ENCODE data around the gene SUCLG2.

GRCh38 chr3:67381667-67382272 is 272.6 kb downstream of the SUCLG2 start:
- TF ChIP-seq RCOR1 (IDR thresholded peaks at IDR 0.05; ENCODE audit: insufficient replicate concordance, low read length) (no peak), SMC3 (IDR thresholded peaks at IDR 0.05; ENCODE audit: low read depth, low read length) (peak; percentile 75), POLR2A (IDR thresholded peaks at IDR 0.05; ENCODE audit: low read depth, low read length) (no peak), RAD21 (IDR thresholded peaks at IDR 0.05; ENCODE audit: low read length) (peak; percentile 75), RFX5 (IDR thresholded peaks at IDR 0.05; ENCODE audit: low read depth, low read length) (no peak), MAZ (IDR thresholded peaks at IDR 0.05; ENCODE audit: borderline replicate concordance, low read depth, low read length) (no peak), CEBPB (IDR thresholded peaks at IDR 0.05; ENCODE audit: low read depth, low read length) (no peak), NFE2L2 (IDR thresholded peaks at IDR 0.05; ENCODE audit: low read depth, low read length) (no peak), CHD1 (IDR thresholded peaks at IDR 0.05; ENCODE audit: low read depth, low read length) (no peak)
- TF ChIP-seq, protein P1, sequence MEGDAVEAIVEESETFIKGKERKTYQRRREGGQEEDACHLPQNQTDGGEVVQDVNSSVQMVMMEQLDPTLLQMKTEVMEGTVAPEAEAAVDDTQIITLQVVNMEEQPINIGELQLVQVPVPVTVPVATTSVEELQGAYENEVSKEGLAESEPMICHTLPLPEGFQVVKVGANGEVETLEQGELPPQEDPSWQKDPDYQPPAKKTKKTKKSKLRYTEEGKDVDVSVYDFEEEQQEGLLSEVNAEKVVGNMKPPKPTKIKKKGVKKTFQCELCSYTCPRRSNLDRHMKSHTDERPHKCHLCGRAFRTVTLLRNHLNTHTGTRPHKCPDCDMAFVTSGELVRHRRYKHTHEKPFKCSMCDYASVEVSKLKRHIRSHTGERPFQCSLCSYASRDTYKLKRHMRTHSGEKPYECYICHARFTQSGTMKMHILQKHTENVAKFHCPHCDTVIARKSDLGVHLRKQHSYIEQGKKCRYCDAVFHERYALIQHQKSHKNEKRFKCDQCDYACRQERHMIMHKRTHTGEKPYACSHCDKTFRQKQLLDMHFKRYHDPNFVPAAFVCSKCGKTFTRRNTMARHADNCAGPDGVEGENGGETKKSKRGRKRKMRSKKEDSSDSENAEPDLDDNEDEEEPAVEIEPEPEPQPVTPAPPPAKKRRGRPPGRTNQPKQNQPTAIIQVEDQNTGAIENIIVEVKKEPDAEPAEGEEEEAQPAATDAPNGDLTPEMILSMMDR (conservative IDR thresholded peaks at IDR 0.05; ENCODE audit: low read depth, low read length), result peak; percentile 76
- TF ChIP-seq, protein P2, sequence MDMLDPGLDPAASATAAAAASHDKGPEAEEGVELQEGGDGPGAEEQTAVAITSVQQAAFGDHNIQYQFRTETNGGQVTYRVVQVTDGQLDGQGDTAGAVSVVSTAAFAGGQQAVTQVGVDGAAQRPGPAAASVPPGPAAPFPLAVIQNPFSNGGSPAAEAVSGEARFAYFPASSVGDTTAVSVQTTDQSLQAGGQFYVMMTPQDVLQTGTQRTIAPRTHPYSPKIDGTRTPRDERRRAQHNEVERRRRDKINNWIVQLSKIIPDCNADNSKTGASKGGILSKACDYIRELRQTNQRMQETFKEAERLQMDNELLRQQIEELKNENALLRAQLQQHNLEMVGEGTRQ (IDR thresholded peaks at IDR 0.05; ENCODE audit: low read depth, low read length), result no peak

Measured in IMR-90 (cell line).